Endothelial cell of umbilical vein (primary cell): Measurements from ENCODE around the gene POLR2L. TPM values are rescaled to one million over a fixed set of nuclear protein-coding genes. Genes with fewer than 3 reads are reported as not detected.

Experiments
- BruUV-seq: library from RNA; stranded (reverse); fragments of 400-500 nt; replicated peaks from 2 replicates; lab custom pipeline; 2021; lab: Mats Ljungman, UMichigan
- CTCF ChIA-PET: fragments of 300-600, 350-600 bp; sonication (Branson Sonifier 250); formaldehyde crosslinking; loops from one replicate; lab custom pipeline; 2021; ENCODE audit warnings: antibody characterized with exemption, inconsistent platforms; lab: Charles Lee
- POLR2A ChIA-PET: fragments of 300-600, 350-600 bp; sonication (Branson Sonifier 250); formaldehyde crosslinking; loops from one replicate; lab custom pipeline; 2021; ENCODE audit warnings: antibody characterized with exemption, inconsistent platforms; lab: Charles Lee
- DNase-seq: peaks from one replicate; pipeline ENCODE4 v3.0.0-alpha.2; 2011; ENCODE audit warnings: low read depth, low spot score
- FAIRE-seq: peaks from 2 replicates; lab custom pipeline; 2011; peaks lifted over from hg19 to GRCh38; lab: Jason Lieb, UNC
- H2AFZ ChIP-seq: 2 replicates; pipeline ENCODE4 v1.6.0; 2012; ENCODE audit warnings: low read depth, low read length, control low read depth, inconsistent platforms
- H3K27ac ChIP-seq: 2 replicates; pipeline ENCODE4 v1.5.1; 2011; ENCODE audit warnings: low read depth, mild to moderate bottlenecking, control low read depth, low read length, moderate library complexity; ENCODE audit not compliant: insufficient read depth
- H3K27me3 ChIP-seq, 2 experiments: 2 replicates each; pipeline versions ENCODE4 v1.6.0 to v1.6.1; 2011; ENCODE audit warnings: low read length in 2 of 2, mixed read lengths in 1 of 2; ENCODE audit not compliant: control insufficient read depth in 2 of 2, insufficient read depth in 2 of 2
- H3K36me3 ChIP-seq, 2 experiments: 2 replicates in 1 of 2; 3 replicates in 1 of 2; pipeline ENCODE4 v1.5.1; 2011; ENCODE audit warnings: low read length in 2 of 2, mild to moderate bottlenecking in 1 of 2, moderate library complexity in 1 of 2; ENCODE audit not compliant: control insufficient read depth in 2 of 2, insufficient read depth in 2 of 2; ENCODE audit errors: extremely low read depth in 1 of 2
- H3K4me1 ChIP-seq: 3 replicates; pipeline ENCODE4 v1.5.1; 2011; ENCODE audit warnings: mild to moderate bottlenecking, low read length; ENCODE audit not compliant: control insufficient read depth, insufficient read depth; ENCODE audit errors: extremely low read depth
- H3K4me2 ChIP-seq: 2 replicates; pipeline ENCODE4 v1.6.1; 2011; ENCODE audit warnings: low read length, control low read depth, mixed read lengths; ENCODE audit not compliant: insufficient read depth
- H3K4me3 ChIP-seq, 3 experiments: fragments of 200-600 bp in 1 of 3; sonication (generic), shearing (Covaris generic) in 1 of 3; replicated peaks in 1 of 3; 2 replicates each; pipeline ENCODE4 v1.5.1; 2011 to 2016; ENCODE audit warnings: control low read depth in 3 of 3, low read length in 3 of 3, mild to moderate bottlenecking in 2 of 3, inconsistent platforms in 1 of 3, low read depth in 1 of 3, moderate library complexity in 1 of 3; ENCODE audit not compliant: insufficient read depth in 1 of 3
- H3K79me2 ChIP-seq: 2 replicates; pipeline ENCODE4 v1.6.0; 2012; ENCODE audit warnings: low read length, inconsistent platforms; ENCODE audit not compliant: control insufficient read depth, insufficient read depth
- H3K9ac ChIP-seq: replicated peaks from 2 replicates; pipeline ENCODE3; 2011; ENCODE audit warnings: low read length, control low read depth; ENCODE audit not compliant: insufficient read depth; ENCODE audit errors: extremely low read depth
- H3K9me1 ChIP-seq: replicated peaks from 3 replicates; pipeline ENCODE4 v1.6.0; 2011; ENCODE audit warnings: mild to moderate bottlenecking, low read length; ENCODE audit not compliant: control insufficient read depth, insufficient read depth; ENCODE audit errors: extremely low read depth
- H3K9me3 ChIP-seq: replicated peaks from 2 replicates; pipeline ENCODE4 v1.5.1; 2012; ENCODE audit warnings: low read length, inconsistent platforms; ENCODE audit not compliant: control insufficient read depth, insufficient read depth
- H4K20me1 ChIP-seq: replicated peaks from 2 replicates; pipeline ENCODE3; 2011; ENCODE audit warnings: mild to moderate bottlenecking, low read length; ENCODE audit not compliant: control insufficient read depth, insufficient read depth; ENCODE audit errors: extremely low read depth
- JUN ChIP-seq: IDR thresholded peaks from 2 replicates; pipeline ENCODE4 v1.6.1; 2011; ENCODE audit warnings: borderline replicate concordance, low read depth; ENCODE audit not compliant: insufficient read length, insufficient read depth
- POLR2A ChIP-seq: IDR thresholded peaks from 2 replicates; pipeline ENCODE4 v1.6.1; 2012; ENCODE audit warnings: low read depth, mild to moderate bottlenecking, control low read depth, low read length
- POLR2AphosphoS5 ChIP-seq: IDR thresholded peaks from 2 replicates; pipeline ENCODE4 v1.6.1; 2012; ENCODE audit warnings: low read depth, mild to moderate bottlenecking, control low read depth, low read length, moderate library complexity; ENCODE audit not compliant: insufficient read depth
- dilution Hi-C: fragments of 300-500 bp; cut with MboI; formaldehyde crosslinking; loops from one replicate; pipeline ENCODE4 v1.15.0; 2019; ENCODE audit warnings: low sequenced_read_pairs; ENCODE audit not compliant: extremely low pct_ligation_motif_present
- intact Hi-C: fragments of 100-400 bp; cut with micrococcal nuclease; formaldehyde crosslinking; loops from one replicate; pipeline ENCODE4 v1.10.0; 2022
- polyA plus RNA-seq, 4 experiments: library from polyadenylated mRNA; depleted of rRNA in 3 of 4; stranded (reverse) in 3 of 4; unstranded in 1 of 4; fragments of >200 nt; gene quantifications; 2 replicates each; pipeline versions ENCODE4 v1.2.1 to v1.2.3, GENCODE V29; 2011 to 2012; ENCODE audit warnings: missing spikeins in 1 of 4
- total RNA-seq: library from RNA; stranded (reverse); gene quantifications from 2 replicates; pipeline ENCODE4 v1.2.3, GENCODE V29; 2021
- TF ChIP-seq, protein P1 (sequence below), 2 donors: IDR thresholded peaks; 1 replicate in 1 of 2; 2 replicates in 1 of 2; pipeline ENCODE4 v1.5.1; 2011; ENCODE audit warnings: low read length in 2 of 2, mild to moderate bottlenecking in 2 of 2, moderate library complexity in 2 of 2, control low read depth in 1 of 2, inconsistent platforms in 1 of 2, low read depth in 1 of 2; ENCODE audit not compliant: insufficient read depth in 1 of 2; ENCODE audit errors: extremely low read depth in 1 of 2

POLR2L gene
- total and polyA plus RNA-seq, 2 donors (not counting 3 experiments of a cell fraction or from before 2014, with no cell fraction given): 146 to 259 TPM

DNA sequence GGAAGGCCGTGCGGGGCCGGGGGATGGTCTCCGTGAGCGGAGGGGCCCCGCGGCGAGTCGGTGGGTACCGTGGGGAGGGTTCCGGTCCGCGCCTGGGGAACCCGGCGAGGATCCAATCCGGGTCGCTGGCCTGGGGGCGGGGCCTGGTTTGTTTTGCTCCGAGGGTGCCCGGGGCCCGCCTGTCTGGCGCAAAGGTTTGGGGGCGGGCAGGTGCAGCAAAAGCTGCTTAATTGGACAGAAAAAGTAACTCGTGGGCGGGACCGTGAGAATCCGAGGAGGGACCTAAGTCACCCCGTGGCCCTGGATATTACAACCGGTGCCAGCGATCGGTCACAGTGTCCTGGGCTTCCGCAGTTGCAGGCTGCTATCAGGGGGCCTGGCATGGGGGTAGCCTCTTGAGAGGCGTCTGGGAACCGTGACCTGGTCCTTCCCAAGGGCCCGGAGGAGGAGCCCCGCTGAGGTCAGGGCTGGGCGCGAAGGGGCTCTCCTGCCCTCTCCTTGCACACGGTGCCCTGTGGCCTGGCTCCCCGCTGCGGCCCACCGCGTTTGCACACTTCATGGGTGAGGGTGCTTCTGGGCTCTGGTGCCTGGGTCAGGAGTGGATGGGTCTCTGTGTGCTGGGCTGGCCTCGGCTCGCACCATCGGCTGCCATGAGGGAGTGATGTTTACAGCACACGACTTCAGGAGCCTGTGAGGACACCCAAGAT, 22.2 kb downstream of the POLR2L start:
- H3K27me3 ChIP-seq: no peaks in the 10 kb centered on the region
- dilution Hi-C loops (no loop called here), intact Hi-C loops (loop anchor here (1.0 to 2.0 kb wide), 3 partner anchors 9 to 15 kb away; partner anchors contain the start of gene RPLP2)
- peaks cover 19% of the 10 kb centered on the region for H3K79me2 ChIP-seq
- peak overlapping the region; percentile 94 for H3K9ac ChIP-seq
- no peaks in the 10 kb centered on the region for H4K20me1 ChIP-seq
- no peaks in the 10 kb centered on the region for H3K9me3 ChIP-seq
- peak overlapping the region; percentile 89 for H3K27ac ChIP-seq
- no peaks in the 10 kb centered on the region for H3K9me1 ChIP-seq
- ChIA-PET CTCF (interaction anchor here (1.1 to 2.7 kb wide), 3 partner anchors 9 to 14 kb away, joined by 3 to 11 read pairs (median 7); partner anchors contain the start of gene RPLP2), POLR2A (interaction anchor here (0.6 to 3.3 kb wide), 7 partner anchors 9 to 30 kb away, joined by 3 to 23 read pairs (median 9); partner anchors contain the start of genes CEND1, RPLP2 and TSPAN4)
- H2AFZ ChIP-seq: no peak overlapping the region
- H3K4me3 ChIP-seq: peak overlapping the region; percentile 52 to 79 (median 77)
- TF ChIP-seq JUN: no peak
- TF ChIP-seq, protein P1, sequence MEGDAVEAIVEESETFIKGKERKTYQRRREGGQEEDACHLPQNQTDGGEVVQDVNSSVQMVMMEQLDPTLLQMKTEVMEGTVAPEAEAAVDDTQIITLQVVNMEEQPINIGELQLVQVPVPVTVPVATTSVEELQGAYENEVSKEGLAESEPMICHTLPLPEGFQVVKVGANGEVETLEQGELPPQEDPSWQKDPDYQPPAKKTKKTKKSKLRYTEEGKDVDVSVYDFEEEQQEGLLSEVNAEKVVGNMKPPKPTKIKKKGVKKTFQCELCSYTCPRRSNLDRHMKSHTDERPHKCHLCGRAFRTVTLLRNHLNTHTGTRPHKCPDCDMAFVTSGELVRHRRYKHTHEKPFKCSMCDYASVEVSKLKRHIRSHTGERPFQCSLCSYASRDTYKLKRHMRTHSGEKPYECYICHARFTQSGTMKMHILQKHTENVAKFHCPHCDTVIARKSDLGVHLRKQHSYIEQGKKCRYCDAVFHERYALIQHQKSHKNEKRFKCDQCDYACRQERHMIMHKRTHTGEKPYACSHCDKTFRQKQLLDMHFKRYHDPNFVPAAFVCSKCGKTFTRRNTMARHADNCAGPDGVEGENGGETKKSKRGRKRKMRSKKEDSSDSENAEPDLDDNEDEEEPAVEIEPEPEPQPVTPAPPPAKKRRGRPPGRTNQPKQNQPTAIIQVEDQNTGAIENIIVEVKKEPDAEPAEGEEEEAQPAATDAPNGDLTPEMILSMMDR (IDR thresholded peaks at IDR 0.05; ENCODE audit: extremely low read depth in 1 of 2, insufficient read depth in 1 of 2, low read depth in 1 of 2, low read length in 2 of 2): no peak
- TF ChIP-seq POLR2A: peak; percentile 54
- TF ChIP-seq POLR2AphosphoS5: peak; percentile 34
- peaks cover 20% of the 10 kb centered on the region for H3K4me1 ChIP-seq
- DNase-seq (peak; percentile 69), FAIRE-seq (peak; percentile 85)
- H3K36me3 ChIP-seq: peaks cover 3 to 17% of the 10 kb centered on the region in 2 experiments
- no TSS peak for BruUV-seq
- peak overlapping the region; percentile 63 for H3K4me2 ChIP-seq
